Body of pancreas (tissue), 4 donors: ENCODE data around the gene DOCK4.

Experiments used
- POLR2A ChIP-seq, 3 donors: fragments of 450-650 bp; IDR thresholded peaks; one replicate each; pipeline ENCODE4 v1.6.1; 2016; ENCODE audit warnings: antibody characterized with exemption in 3 of 3, mild to moderate bottlenecking in 2 of 3
- TF ChIP-seq, protein P1 (sequence below), 7 experiments: fragments of 450-650 bp in 4 of 7; fragments of 200-600 bp in 3 of 7; sonication (generic) in 3 of 7; IDR thresholded peaks; one replicate each; pipeline ENCODE4 v1.5.1; 2016 to 2019; ENCODE audit warnings: antibody characterized with exemption in 7 of 7

DNA sequence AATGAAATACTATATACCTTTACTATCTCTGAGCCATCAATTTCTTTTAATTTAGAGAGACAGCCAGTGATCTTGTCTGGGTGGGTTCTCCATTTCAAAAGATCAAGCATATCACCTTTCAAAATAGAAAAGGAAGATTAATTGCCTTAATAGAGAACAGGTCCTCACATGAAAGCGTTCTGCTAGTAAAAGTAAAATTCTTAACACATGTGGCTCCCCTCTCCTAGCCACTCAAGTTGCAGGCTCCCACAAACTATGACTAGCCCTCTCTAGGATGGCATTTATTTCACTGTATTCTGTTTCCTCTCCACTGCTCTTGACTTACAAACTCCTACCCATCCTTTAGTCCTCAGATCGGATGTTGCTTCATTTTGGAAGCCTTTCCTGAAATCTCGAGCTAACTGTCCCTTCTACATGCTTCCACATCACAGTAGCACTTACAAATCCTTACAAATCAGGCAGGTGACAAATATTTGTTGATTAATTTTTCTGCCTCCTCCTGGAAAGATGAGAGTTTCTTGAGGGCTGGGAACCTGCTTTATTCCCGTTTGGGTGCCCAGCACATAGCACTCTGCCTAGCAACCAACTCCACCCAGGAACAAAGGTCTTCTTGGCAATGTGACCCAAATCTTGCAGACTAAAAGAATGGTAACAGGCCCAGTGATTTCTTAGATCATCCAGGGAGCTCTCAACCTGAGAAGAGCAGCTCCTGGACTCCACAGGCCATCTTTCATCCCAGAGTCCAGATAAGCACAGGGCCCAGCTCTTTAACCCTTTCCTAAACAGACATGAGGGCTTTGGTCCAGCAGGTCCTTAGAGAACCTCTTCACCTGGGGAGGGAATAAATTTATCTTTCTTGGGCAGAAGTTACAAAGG is 333.5 kb downstream of the DOCK4 start:
- TF ChIP-seq, protein P1, sequence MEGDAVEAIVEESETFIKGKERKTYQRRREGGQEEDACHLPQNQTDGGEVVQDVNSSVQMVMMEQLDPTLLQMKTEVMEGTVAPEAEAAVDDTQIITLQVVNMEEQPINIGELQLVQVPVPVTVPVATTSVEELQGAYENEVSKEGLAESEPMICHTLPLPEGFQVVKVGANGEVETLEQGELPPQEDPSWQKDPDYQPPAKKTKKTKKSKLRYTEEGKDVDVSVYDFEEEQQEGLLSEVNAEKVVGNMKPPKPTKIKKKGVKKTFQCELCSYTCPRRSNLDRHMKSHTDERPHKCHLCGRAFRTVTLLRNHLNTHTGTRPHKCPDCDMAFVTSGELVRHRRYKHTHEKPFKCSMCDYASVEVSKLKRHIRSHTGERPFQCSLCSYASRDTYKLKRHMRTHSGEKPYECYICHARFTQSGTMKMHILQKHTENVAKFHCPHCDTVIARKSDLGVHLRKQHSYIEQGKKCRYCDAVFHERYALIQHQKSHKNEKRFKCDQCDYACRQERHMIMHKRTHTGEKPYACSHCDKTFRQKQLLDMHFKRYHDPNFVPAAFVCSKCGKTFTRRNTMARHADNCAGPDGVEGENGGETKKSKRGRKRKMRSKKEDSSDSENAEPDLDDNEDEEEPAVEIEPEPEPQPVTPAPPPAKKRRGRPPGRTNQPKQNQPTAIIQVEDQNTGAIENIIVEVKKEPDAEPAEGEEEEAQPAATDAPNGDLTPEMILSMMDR (IDR thresholded peaks at IDR 0.05), result no peak
- TF ChIP-seq POLR2A (IDR thresholded peaks at IDR 0.05), result no peak
